Measurements from ENCODE around the gene PDGFRB.

GRCh38 chr5:150135557-150136304 lies 19.9 kb downstream of the PDGFRB start:
- TF ChIP-seq POLR2AphosphoS5 (IDR thresholded peaks at IDR 0.05; ENCODE audit: borderline replicate concordance, low read depth, low read length) (no peak), EZH2 (IDR thresholded peaks at IDR 0.05) (no peak), FOXP2 (optimal IDR thresholded peaks at IDR 0.05; ENCODE audit: control extremely low read depth, extremely low read length, insufficient read depth) (no peak)
